ENCODE data around the gene SH2D4B.

Gene SH2D4B

DNA sequence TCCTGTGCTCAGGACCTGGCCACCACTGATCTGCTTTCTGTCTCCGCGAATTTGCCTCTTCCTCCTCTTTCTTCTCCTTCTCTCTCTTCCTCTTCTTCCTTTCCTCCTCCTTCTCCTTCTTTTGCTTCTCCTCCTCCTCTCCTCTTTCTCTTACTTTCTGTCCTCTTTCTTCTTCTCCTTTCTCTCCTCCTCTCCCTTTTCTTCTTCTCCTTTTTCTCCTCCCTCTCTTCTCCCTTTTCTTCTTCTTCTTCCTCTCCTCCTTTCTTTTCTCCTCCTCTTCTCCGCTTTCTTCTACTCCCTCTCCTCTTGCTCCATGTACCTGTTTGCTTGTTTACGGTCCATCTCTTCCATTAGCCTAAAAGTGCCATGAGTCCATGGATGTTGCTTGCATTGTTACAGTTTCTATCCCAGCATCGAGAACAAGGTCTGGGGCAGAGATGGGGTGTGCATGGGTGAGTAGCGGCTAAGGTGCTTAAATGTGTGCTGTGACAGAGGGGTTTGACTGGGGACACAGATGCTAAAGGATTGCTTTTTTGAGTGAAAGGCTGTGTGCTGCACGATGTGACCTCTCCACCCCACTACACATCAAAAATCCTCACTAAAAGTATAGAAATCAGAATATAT lies 7.7 kb downstream of the SH2D4B start:
- Histone ChIP-seq H3K9me2 (ENCODE audit: low read depth, low read length) (no peaks in the 10 kb centered on the region), H3K4me1 (ENCODE audit: insufficient read depth, low read length, severe bottlenecking) (peaks cover 11% of the 10 kb centered on the region), H4K20me1 (ENCODE audit: insufficient read depth, low read length) (no peaks in the 10 kb centered on the region), H3K9ac (ENCODE audit: low read length) (no peak overlapping the region), H3K4me3 (ENCODE audit: low read depth, low read length, poor library complexity, severe bottlenecking) (no peak overlapping the region), H2AFZ (ENCODE audit: low read length) (no peak overlapping the region), H3K9me3 (ENCODE audit: low read length) (no peaks in the 10 kb centered on the region), H3K36me3 (ENCODE audit: insufficient read depth, low read length) (no peaks in the 10 kb centered on the region), H3K27ac (ENCODE audit: low read depth, low read length, poor library complexity, severe bottlenecking) (no peak overlapping the region), H3F3A (ENCODE audit: insufficient read depth, low read length) (no peaks in the 10 kb centered on the region), H3K27me3 (ENCODE audit: insufficient read depth, low read length) (no peaks in the 10 kb centered on the region), H3K4me2 (ENCODE audit: low read length) (no peak overlapping the region), H3K79me2 (ENCODE audit: insufficient read depth, low read length) (no peaks in the 10 kb centered on the region)
- TF ChIP-seq EZH2 (IDR thresholded peaks at IDR 0.05; ENCODE audit: borderline replicate concordance, low read length) = no peak
- TF ChIP-seq, protein P1, sequence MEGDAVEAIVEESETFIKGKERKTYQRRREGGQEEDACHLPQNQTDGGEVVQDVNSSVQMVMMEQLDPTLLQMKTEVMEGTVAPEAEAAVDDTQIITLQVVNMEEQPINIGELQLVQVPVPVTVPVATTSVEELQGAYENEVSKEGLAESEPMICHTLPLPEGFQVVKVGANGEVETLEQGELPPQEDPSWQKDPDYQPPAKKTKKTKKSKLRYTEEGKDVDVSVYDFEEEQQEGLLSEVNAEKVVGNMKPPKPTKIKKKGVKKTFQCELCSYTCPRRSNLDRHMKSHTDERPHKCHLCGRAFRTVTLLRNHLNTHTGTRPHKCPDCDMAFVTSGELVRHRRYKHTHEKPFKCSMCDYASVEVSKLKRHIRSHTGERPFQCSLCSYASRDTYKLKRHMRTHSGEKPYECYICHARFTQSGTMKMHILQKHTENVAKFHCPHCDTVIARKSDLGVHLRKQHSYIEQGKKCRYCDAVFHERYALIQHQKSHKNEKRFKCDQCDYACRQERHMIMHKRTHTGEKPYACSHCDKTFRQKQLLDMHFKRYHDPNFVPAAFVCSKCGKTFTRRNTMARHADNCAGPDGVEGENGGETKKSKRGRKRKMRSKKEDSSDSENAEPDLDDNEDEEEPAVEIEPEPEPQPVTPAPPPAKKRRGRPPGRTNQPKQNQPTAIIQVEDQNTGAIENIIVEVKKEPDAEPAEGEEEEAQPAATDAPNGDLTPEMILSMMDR (IDR thresholded peaks at IDR 0.05; ENCODE audit: low read length) = no peak

DNA sequence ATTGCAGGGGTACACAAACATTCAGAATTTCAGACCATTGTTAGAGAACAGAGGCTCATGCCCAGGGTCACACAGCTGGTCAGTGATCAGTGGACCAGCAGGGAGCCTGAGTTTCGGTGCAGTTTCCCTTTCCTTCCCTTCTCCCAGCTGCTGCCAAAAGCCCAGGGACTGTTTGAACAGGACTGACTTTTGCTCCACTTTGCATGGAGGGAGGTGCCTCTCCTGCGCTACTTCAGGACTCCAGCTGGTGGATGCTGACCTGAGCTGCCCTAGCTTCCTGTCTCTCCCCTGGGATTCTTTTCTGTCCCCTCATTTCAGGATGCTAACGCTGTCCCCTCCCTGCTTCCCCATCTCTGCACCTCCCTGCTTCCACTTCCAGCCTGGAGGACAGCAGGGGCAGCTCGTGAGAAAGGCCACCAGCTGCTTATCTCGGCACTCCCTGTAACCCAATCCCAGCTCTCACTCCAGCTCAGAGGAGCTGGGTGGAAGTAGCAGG lies 14.5 kb downstream of the SH2D4B start:
- no peaks in the 10 kb centered on the region for H3K9me2 ChIP-seq (ENCODE audit: low read depth, low read length)
- no peak overlapping the region for H3K9ac ChIP-seq (ENCODE audit: low read length)
- H3K9me3 ChIP-seq (ENCODE audit: low read length) = no peaks in the 10 kb centered on the region
- no peak overlapping the region for H3K27ac ChIP-seq (ENCODE audit: low read depth, low read length, poor library complexity, severe bottlenecking)
- TF ChIP-seq EZH2 (IDR thresholded peaks at IDR 0.05; ENCODE audit: borderline replicate concordance, low read length) = no peak
- TF ChIP-seq, protein P1 (IDR thresholded peaks at IDR 0.05; ENCODE audit: low read length) = no peak
- H3K36me3 ChIP-seq (ENCODE audit: insufficient read depth, low read length) = no peaks in the 10 kb centered on the region
- H3K4me2 ChIP-seq (ENCODE audit: low read length) = no peak overlapping the region
- no peaks in the 10 kb centered on the region for H4K20me1 ChIP-seq (ENCODE audit: insufficient read depth, low read length)
- no peak overlapping the region for H2AFZ ChIP-seq (ENCODE audit: low read length)
- no peaks in the 10 kb centered on the region for H3F3A ChIP-seq (ENCODE audit: insufficient read depth, low read length)
- H3K79me2 ChIP-seq (ENCODE audit: insufficient read depth, low read length) = no peaks in the 10 kb centered on the region
- H3K27me3 ChIP-seq (ENCODE audit: insufficient read depth, low read length) = no peaks in the 10 kb centered on the region
- H3K4me3 ChIP-seq (ENCODE audit: low read depth, low read length, poor library complexity, severe bottlenecking) = no peak overlapping the region
- H3K4me1 ChIP-seq (ENCODE audit: insufficient read depth, low read length, severe bottlenecking) = no peaks in the 10 kb centered on the region

DNA sequence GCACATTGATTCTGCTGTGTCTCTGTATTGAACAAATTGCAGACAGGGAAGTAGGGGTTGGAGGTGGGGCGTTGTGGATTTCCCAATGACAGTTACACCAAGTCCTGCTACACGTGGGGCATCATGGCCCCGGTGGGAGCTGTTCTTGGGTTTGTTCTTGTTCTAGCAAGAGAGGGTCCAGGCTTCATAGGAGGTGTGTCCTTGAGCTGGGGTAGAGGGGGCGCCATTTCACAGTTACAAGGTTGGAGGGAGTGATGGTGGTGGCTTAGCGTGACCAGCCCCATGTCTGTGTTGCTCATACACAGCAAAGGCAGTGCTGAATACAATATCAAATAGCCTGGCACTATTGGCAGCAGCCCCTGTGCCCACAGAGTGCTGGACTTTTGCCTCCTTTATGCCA lies 15.7 kb downstream of the SH2D4B start:
- Histone ChIP-seq H3K4me1 (ENCODE audit: insufficient read depth, low read length, severe bottlenecking) (no peaks in the 10 kb centered on the region), H2AFZ (ENCODE audit: low read length) (no peak overlapping the region), H3K4me2 (ENCODE audit: low read length) (no peak overlapping the region), H3K4me3 (ENCODE audit: low read depth, low read length, poor library complexity, severe bottlenecking) (no peak overlapping the region), H3K9me3 (ENCODE audit: low read length) (no peaks in the 10 kb centered on the region), H3K79me2 (ENCODE audit: insufficient read depth, low read length) (no peaks in the 10 kb centered on the region), H3K27ac (ENCODE audit: low read depth, low read length, poor library complexity, severe bottlenecking) (no peak overlapping the region), H4K20me1 (ENCODE audit: insufficient read depth, low read length) (no peaks in the 10 kb centered on the region), H3F3A (ENCODE audit: insufficient read depth, low read length) (no peaks in the 10 kb centered on the region), H3K9me2 (ENCODE audit: low read depth, low read length) (no peaks in the 10 kb centered on the region), H3K9ac (ENCODE audit: low read length) (no peak overlapping the region), H3K36me3 (ENCODE audit: insufficient read depth, low read length) (no peaks in the 10 kb centered on the region), H3K27me3 (ENCODE audit: insufficient read depth, low read length) (no peaks in the 10 kb centered on the region)
- no peak for TF ChIP-seq EZH2 (IDR thresholded peaks at IDR 0.05; ENCODE audit: borderline replicate concordance, low read length)
- TF ChIP-seq, protein P1 (IDR thresholded peaks at IDR 0.05; ENCODE audit: low read length) = no peak

Measured in OCI-LY1 (cell line).